DMS79 (cell line): ENCODE measurements around the gene RASEF.
"Not testable (repeated sequence)": the region's sequence is repeated elsewhere in the genome, so short reads cannot be mapped to it uniquely, and the experiment has no call there.

Source experiments
- DNase-seq: peaks from one replicate; lab custom pipeline; 2025; lab: John Stamatoyannopoulos, UW

RASEF gene

GRCh38 chr9:82970359-82970758, 92.6 kb downstream of the RASEF start:
- no peak for DNase-seq

- DNase-seq: no peak
Observed at GRCh38 chr9:82969291-82969690, 93.7 kb downstream of the RASEF start.

- DNase-seq: no peak
Observed at GRCh38 chr9:82968816-82969215, 94.1 kb downstream of the RASEF start.

- DNase-seq: no peak
Observed at GRCh38 chr9:82968388-82968787, 94.6 kb downstream of the RASEF start.

GRCh38 chr9:82961504-82962125, 101.3 kb downstream of the RASEF start:
- DNase-seq: peak; percentile 10

GRCh38 chr9:82957529-82958379, 105.2 kb downstream of the RASEF start:
- peak; percentile 71 for DNase-seq

GRCh38 chr9:82949203-82949602, 113.7 kb downstream of the RASEF start:
- no peak for DNase-seq

GRCh38 chr9:82940376-82940775, 122.6 kb downstream of the RASEF start:
- DNase-seq: no peak

GRCh38 chr9:82939451-82939850, 123.5 kb downstream of the RASEF start:
- peak; percentile 23 for DNase-seq

- no peak for DNase-seq
Observed at GRCh38 chr9:82938426-82939218, 124.3 kb downstream of the RASEF start.

- not testable (repeated sequence) for DNase-seq
Observed at GRCh38 chr9:82936561-82936960, 126.4 kb downstream of the RASEF start.

GRCh38 chr9:82934949-82935348, 128.0 kb downstream of the RASEF start:
- DNase-seq: no peak

GRCh38 chr9:82934025-82934424, 128.9 kb downstream of the RASEF start:
- DNase-seq: not testable (repeated sequence)

GRCh38 chr9:82930116-82930515, 132.8 kb downstream of the RASEF start:
- no peak for DNase-seq
